Large intestine (tissue), 3 donors: Measurements from ENCODE around the gene TP63. TPM values are rescaled to one million over a fixed set of nuclear protein-coding genes. Genes with fewer than 3 reads are reported as not detected.
A peak's percentile ranks its signal among the peaks of the same experiment; 100 is the strongest.

Experiments
- DNase-seq, 2 donors: peaks; one replicate each; pipeline versions ENCODE4 v3.0.0 to v3.0.0-alpha.2; 2013
- H3K27ac ChIP-seq: one replicate; pipeline ENCODE4 v1.5.1; 2013; ENCODE audit warnings: low read length
- H3K27me3 ChIP-seq: 2 replicates; pipeline ENCODE4 v1.6.1; 2013; ENCODE audit warnings: low read length; ENCODE audit not compliant: control insufficient read depth, insufficient read depth
- H3K36me3 ChIP-seq: 2 replicates; pipeline ENCODE4 v1.6.1; 2013; ENCODE audit warnings: low read length; ENCODE audit not compliant: control insufficient read depth, insufficient read depth
- H3K4me1 ChIP-seq: one replicate; pipeline ENCODE4 v1.6.1; 2013; ENCODE audit warnings: low read length; ENCODE audit not compliant: control insufficient read depth, insufficient read depth
- H3K4me3 ChIP-seq: one replicate; pipeline ENCODE4 v1.5.1; 2013; ENCODE audit warnings: low read length
- H3K9me3 ChIP-seq: one replicate; pipeline ENCODE4 v1.6.1; 2013; ENCODE audit warnings: mild to moderate bottlenecking, low read depth, low read length, moderate library complexity; ENCODE audit not compliant: control insufficient read depth
- WGBS: methylation state at CpG from one replicate; pipeline ENCODE4 v1.1.5; 2013; ENCODE audit warnings: low lambda C conversion rate; ENCODE audit not compliant: insufficient coverage; 5-methylcytosine and 5-hydroxymethylcytosine counted together
- polyA plus RNA-seq: library from polyadenylated mRNA; unstranded; fragments of 120-200 nt; gene quantifications from one replicate; pipeline ENCODE4 v1.2.1, GENCODE V29; 2013

Gene TP63
- polyA plus RNA-seq, 1 donor, result 0.07 TPM

GRCh38 chr3:189787632-189788031 is 156.4 kb downstream of the TP63 start:
- Histone ChIP-seq H3K36me3 (no peaks in the 10 kb centered on the region), H3K4me3 (no peak overlapping the region), H3K4me1 (no peaks in the 10 kb centered on the region), H3K9me3 (no peaks in the 10 kb centered on the region), H3K27ac (no peak overlapping the region), H3K27me3 (no peaks in the 10 kb centered on the region)
- no CpG with 5 or more reads among the region's 3 CpGs for WGBS
- DNase-seq, result no peak

DNA sequence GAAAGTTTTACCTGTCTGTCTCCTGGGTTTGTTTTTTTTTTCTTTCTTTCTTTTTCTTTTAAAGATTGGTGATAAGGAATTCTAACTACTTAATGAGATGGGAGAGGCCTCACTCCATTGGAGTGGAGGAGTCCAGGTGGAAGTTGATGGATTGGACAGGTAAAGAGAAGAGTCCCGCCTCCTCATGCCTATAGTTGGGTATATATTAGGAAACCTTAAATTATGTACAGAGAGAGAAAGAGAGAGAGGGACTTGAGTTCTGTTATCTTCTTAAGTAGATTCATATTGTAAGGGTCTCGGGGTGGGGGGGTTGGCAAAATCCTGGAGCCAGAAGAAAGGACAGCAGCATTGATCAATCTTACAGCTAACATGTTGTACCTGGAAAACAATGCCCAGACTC is 158.2 kb downstream of the TP63 start:
- Histone ChIP-seq H3K9me3 (no peaks in the 10 kb centered on the region), H3K27me3 (no peaks in the 10 kb centered on the region), H3K27ac (no peak overlapping the region), H3K4me1 (no peaks in the 10 kb centered on the region), H3K36me3 (no peaks in the 10 kb centered on the region), H3K4me3 (no peak overlapping the region)
- 70% methylated on average over 2 of the region's 2 CpGs for WGBS
- DNase-seq, result no peak

- WGBS, result 20% methylated on average over 1 of the region's 7 CpGs
These were observed 159.5 kb downstream of the TP63 start for GRCh38 chr3:189790658-189791057.

DNA sequence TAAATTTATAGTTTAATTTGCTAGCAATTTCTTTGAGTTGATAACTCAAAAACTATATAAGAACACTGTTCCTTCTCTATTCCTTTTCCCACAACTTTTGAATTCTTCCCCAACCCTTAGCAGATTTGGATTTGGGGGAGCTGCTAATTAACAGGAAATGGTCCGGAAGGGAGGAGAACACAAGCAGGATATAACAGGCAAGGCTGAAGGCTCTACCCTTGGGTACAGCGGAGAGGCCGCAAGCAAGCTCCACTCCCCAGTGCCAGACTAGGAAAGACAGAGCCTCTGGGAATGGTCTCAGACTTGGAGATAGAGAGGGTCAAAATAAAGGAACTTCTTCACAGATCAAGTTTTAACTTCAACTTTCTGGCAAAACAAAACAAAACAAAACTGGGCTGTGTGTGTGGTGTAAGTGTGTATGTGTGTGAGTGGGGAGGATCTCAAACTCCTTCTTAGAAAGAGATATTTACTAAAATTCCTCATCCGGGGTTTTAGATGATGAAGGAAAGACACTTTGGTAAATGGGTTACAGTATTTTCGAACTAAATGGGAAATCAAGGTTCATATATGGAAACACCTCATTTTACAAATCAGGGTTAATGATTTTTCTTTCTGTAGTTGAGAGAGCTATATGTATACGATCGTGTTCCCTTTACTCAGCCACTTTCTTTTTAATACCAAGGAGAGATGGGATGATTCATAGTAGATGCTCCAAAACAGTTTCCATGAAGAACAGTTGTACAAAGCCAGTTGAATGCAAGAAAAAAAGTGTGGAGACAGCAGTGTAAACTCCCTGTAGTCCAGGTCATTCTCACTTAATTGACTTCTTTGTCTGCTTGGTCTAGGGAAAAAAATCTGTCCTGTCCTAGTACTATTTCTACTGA is 161.1 kb downstream of the TP63 start:
- DNase-seq, result no peak
- H3K27me3 ChIP-seq, result no peaks in the 10 kb centered on the region
- no peak overlapping the region for H3K27ac ChIP-seq
- no peak overlapping the region for H3K4me3 ChIP-seq
- WGBS, result 100% methylated on average over 2 of the region's 7 CpGs
- no peaks in the 10 kb centered on the region for H3K4me1 ChIP-seq
- H3K36me3 ChIP-seq, result no peaks in the 10 kb centered on the region
- no peaks in the 10 kb centered on the region for H3K9me3 ChIP-seq

More at GRCh38 chr3:189790658-189791057, 159.5 kb downstream of the TP63 start:
- H3K4me3 ChIP-seq, result no peak overlapping the region
- no peaks in the 10 kb centered on the region for H3K27me3 ChIP-seq
- no peak overlapping the region for H3K27ac ChIP-seq
- no peaks in the 10 kb centered on the region for H3K9me3 ChIP-seq
- DNase-seq, result peak in 1 of 2 donors; percentile 26
- no peaks in the 10 kb centered on the region for H3K4me1 ChIP-seq
- no peaks in the 10 kb centered on the region for H3K36me3 ChIP-seq

GRCh38 chr3:189794518-189794917 is 163.3 kb downstream of the TP63 start:
- DNase-seq, result no peak
- no peak overlapping the region for H3K27ac ChIP-seq
- no peaks in the 10 kb centered on the region for H3K36me3 ChIP-seq
- no peaks in the 10 kb centered on the region for H3K4me1 ChIP-seq
- H3K4me3 ChIP-seq, result no peak overlapping the region
- no peaks in the 10 kb centered on the region for H3K27me3 ChIP-seq
- H3K9me3 ChIP-seq, result no peaks in the 10 kb centered on the region
- WGBS, result 88% methylated on average over 3 of the region's 3 CpGs

DNA sequence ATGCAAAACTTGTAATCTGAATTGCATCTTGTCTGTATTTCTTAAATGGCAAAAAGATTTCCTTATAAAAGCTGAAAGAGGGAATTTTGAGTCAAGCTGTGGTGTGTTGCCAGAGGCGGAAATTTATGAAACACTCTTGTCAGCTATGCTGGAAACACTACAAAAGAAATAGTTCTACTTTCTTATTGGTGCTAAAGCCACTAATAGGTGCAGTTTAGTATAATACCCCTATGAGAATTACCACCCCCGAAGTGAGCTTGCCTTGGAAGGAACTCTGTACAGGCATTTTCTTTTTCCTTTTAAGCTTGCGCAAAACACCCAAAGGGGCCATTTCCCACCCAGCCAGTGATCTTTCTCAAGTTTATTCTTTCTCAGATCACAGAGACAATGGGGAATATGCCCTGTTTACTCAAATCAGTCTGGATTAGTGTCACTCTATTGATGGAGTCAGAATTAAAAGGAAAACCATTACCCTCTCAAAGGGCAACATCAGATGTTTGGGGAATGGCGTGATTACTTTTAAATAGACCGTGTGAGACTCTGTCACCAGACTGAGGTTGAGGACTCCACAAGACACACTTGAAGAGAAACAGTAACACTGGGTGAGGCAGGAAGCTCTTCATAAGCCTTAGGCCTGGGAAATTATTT is 166.0 kb downstream of the TP63 start:
- H3K4me1 ChIP-seq, result no peaks in the 10 kb centered on the region
- H3K4me3 ChIP-seq, result no peak overlapping the region
- no peaks in the 10 kb centered on the region for H3K36me3 ChIP-seq
- WGBS, result no CpG with 5 or more reads among the region's 5 CpGs
- no peak for DNase-seq
- no peaks in the 10 kb centered on the region for H3K27me3 ChIP-seq
- H3K9me3 ChIP-seq, result no peaks in the 10 kb centered on the region
- H3K27ac ChIP-seq, result no peak overlapping the region

- H3K4me1 ChIP-seq, result no peaks in the 10 kb centered on the region
These were observed 168.2 kb downstream of the TP63 start for GRCh38 chr3:189799366-189799765.

DNA sequence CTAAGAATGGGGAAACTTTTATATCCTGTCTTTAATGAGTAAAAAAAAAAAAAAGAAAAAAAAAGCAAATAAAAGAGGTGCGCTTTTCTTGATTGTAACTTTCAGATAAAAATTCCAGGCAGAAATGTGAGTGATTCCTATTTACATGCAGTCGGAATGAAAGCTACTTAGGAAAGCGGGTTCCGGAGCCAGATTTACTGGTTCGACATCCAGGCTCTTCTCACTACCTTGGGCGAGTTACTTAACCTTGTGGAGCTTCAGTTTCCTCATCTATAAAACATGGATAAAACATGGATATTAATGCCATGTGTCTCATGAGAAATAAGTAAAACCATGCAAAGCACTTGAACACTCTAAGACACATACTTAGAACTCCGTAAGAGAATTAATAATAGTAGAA is 169.2 kb downstream of the TP63 start:
- WGBS, result 100% methylated on average over 2 of the region's 7 CpGs
- no peak overlapping the region for H3K27ac ChIP-seq
- DNase-seq, result no peak
- H3K4me3 ChIP-seq, result no peak overlapping the region
- no peaks in the 10 kb centered on the region for H3K9me3 ChIP-seq
- no peaks in the 10 kb centered on the region for H3K27me3 ChIP-seq
- no peaks in the 10 kb centered on the region for H3K36me3 ChIP-seq
- H3K4me1 ChIP-seq, result no peaks in the 10 kb centered on the region

More at GRCh38 chr3:189799366-189799765, 168.2 kb downstream of the TP63 start:
- Histone ChIP-seq H3K36me3 (no peaks in the 10 kb centered on the region), H3K9me3 (no peaks in the 10 kb centered on the region), H3K27me3 (no peaks in the 10 kb centered on the region), H3K4me3 (no peak overlapping the region), H3K27ac (no peak overlapping the region)
- DNase-seq, result no peak
- no CpG with 5 or more reads among the region's 1 CpG for WGBS

DNA sequence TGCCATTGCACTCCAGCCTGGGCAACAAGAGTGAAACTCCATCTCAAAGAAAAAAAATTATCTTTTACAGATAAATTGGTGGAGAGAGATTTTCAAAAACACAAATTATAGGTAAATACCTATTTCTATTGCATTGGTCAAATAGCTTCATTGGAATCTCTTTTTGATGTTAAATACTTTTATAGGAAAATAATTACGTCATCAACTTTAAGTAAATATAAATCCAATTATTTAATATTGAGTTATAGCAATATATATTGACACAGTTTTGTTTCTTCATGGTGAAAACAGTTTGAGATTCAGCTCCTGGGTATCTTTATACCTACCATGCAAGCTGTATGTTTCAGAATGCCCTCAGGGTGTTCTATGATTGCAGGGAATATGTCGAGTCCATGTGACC is 172.1 kb downstream of the TP63 start:
- WGBS, result 100% methylated on average over 2 of the region's 2 CpGs
- no peaks in the 10 kb centered on the region for H3K36me3 ChIP-seq

GRCh38 chr3:189805375-189806067 is 174.3 kb downstream of the TP63 start:
- Histone ChIP-seq H3K36me3 (no peaks in the 10 kb centered on the region), H3K4me3 (no peak overlapping the region), H3K9me3 (no peaks in the 10 kb centered on the region), H3K27me3 (no peaks in the 10 kb centered on the region), H3K4me1 (no peaks in the 10 kb centered on the region), H3K27ac (no peak overlapping the region)
- no CpG with 5 or more reads among the region's 4 CpGs for WGBS
- no peak for DNase-seq

More for the DNA sequence above, 172.1 kb downstream of the TP63 start:
- H3K27me3 ChIP-seq, result no peaks in the 10 kb centered on the region
- H3K4me3 ChIP-seq, result no peak overlapping the region
- H3K9me3 ChIP-seq, result no peaks in the 10 kb centered on the region
- H3K27ac ChIP-seq, result no peak overlapping the region
- H3K4me1 ChIP-seq, result no peaks in the 10 kb centered on the region
- no peak for DNase-seq
